ENCODE data around the gene SEPTIN8. TPM values are rescaled to one million over a fixed set of nuclear protein-coding genes. Genes with fewer than 3 reads are reported as not detected.
"Not testable (repeated sequence)": the region's sequence is repeated elsewhere in the genome, so short reads cannot be mapped to it uniquely, and the experiment has no call there.

The SEPTIN8 gene
- total RNA-seq, 1 experiment from 2014 or later, result 97.4 TPM

- Histone ChIP-seq H3K4me3 (no peak overlapping the region), H3K4me1 (replicated peaks) (peaks cover 38% of the 10 kb centered on the region), H3K27me3 (replicated peaks) (peaks cover 21% of the 10 kb centered on the region), H3K36me3 (no peaks in the 10 kb centered on the region; the same call in 1 of the 2 replicates), H3K27ac (no peak overlapping the region), H3K9me3 (replicated peaks) (no peaks in the 10 kb centered on the region)
- DNase-seq (ENCODE audit: low read depth in 1 of 2, low spot score in 2 of 2), result no peak
These were observed 39.5 kb upstream of the SEPTIN8 start for GRCh38 chr5:132816554-132816953.

GRCh38 chr5:132816083-132816482, 39.0 kb upstream of the SEPTIN8 start:
- H3K27me3 ChIP-seq (replicated peaks), result peaks cover 25% of the 10 kb centered on the region
- DNase-seq (ENCODE audit: low read depth in 1 of 2, low spot score in 2 of 2), result no peak
- H3K4me1 ChIP-seq (replicated peaks), result peaks cover 33% of the 10 kb centered on the region
- H3K9me3 ChIP-seq (replicated peaks), result no peaks in the 10 kb centered on the region
- H3K27ac ChIP-seq, result no peak overlapping the region
- no peaks in the 10 kb centered on the region for H3K36me3 ChIP-seq
- H3K4me3 ChIP-seq, result no peak overlapping the region

DNA sequence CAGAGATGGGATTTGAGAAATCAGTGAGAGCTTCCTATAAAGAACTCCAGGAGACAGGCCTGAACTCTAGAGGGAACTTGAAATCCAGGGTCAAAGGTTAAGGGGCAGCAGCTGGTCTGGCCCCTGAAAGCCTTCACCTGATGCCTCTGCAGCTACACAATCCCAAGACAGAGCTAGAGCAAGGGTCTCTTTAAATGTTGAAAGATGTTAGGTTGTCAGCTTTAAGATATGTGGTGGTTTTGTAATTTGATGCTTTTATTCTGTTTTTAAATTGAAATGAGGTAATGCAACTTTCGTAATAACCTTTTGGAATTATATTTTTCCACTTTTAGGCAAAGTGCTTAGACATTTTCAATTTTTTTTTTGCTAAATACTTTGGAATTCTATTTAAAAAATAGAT, 38.4 kb upstream of the SEPTIN8 start:
- no peak for DNase-seq (ENCODE audit: low read depth in 1 of 2, low spot score in 2 of 2)

DNA sequence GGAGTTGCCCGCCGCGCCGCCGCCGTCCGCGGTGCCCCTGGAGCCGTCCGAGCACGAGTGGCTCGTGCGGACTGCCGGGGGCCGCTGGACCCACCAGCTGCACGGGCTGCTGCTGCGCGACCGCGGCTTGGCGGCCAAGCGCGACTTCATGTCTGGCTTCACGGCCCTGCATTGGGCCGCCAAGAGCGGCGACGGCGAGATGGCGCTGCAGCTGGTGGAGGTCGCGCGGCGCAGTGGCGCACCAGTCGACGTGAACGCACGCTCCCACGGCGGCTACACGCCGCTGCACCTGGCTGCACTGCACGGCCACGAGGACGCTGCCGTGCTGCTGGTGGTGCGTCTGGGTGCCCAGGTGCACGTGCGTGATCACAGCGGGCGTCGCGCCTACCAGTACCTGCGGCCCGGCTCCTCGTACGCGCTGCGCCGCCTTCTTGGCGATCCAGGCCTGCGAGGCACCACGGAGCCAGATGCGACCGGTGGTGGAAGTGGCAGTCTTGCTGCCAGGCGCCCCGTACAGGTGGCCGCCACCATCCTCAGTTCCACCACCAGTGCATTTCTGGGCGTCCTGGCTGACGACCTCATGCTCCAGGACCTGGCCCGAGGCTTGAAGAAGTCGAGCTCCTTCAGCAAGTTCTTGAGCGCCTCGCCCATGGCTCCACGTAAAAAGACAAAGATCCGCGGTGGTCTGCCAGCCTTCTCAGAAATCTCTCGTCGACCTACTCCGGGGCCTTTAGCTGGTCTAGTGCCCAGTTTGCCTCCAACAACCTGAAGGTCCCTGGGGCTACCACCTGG, 37.7 kb upstream of the SEPTIN8 start:
- H3K27ac ChIP-seq, result no peak overlapping the region
- no peak for DNase-seq (ENCODE audit: low read depth in 1 of 2, low spot score in 2 of 2)
- H3K9me3 ChIP-seq (replicated peaks), result no peaks in the 10 kb centered on the region
- H3K27me3 ChIP-seq (replicated peaks), result peaks cover 27% of the 10 kb centered on the region
- H3K4me3 ChIP-seq, result no peak overlapping the region
- no peaks in the 10 kb centered on the region for H3K36me3 ChIP-seq
- peaks cover 21% of the 10 kb centered on the region for H3K4me1 ChIP-seq (replicated peaks)

More for the DNA sequence above, 38.4 kb upstream of the SEPTIN8 start:
- H3K27ac ChIP-seq, result no peak overlapping the region
- no peaks in the 10 kb centered on the region for H3K36me3 ChIP-seq
- no peaks in the 10 kb centered on the region for H3K9me3 ChIP-seq (replicated peaks)
- H3K4me1 ChIP-seq (replicated peaks), result peaks cover 27% of the 10 kb centered on the region
- H3K4me3 ChIP-seq, result no peak overlapping the region
- H3K27me3 ChIP-seq (replicated peaks), result peaks cover 27% of the 10 kb centered on the region

GRCh38 chr5:132813599-132814502, 36.8 kb upstream of the SEPTIN8 start:
- DNase-seq (ENCODE audit: low read depth in 1 of 2, low spot score in 2 of 2), result peak in 1 of 2 experiments; percentile 52
- no peaks in the 10 kb centered on the region for H3K9me3 ChIP-seq (replicated peaks)
- H3K4me3 ChIP-seq, result peak overlapping the region; percentile 42
- H3K4me1 ChIP-seq (replicated peaks), result peaks cover 21% of the 10 kb centered on the region
- peaks cover 27% of the 10 kb centered on the region for H3K27me3 ChIP-seq (replicated peaks)
- H3K27ac ChIP-seq, result no peak overlapping the region
- no peaks in the 10 kb centered on the region for H3K36me3 ChIP-seq

DNA sequence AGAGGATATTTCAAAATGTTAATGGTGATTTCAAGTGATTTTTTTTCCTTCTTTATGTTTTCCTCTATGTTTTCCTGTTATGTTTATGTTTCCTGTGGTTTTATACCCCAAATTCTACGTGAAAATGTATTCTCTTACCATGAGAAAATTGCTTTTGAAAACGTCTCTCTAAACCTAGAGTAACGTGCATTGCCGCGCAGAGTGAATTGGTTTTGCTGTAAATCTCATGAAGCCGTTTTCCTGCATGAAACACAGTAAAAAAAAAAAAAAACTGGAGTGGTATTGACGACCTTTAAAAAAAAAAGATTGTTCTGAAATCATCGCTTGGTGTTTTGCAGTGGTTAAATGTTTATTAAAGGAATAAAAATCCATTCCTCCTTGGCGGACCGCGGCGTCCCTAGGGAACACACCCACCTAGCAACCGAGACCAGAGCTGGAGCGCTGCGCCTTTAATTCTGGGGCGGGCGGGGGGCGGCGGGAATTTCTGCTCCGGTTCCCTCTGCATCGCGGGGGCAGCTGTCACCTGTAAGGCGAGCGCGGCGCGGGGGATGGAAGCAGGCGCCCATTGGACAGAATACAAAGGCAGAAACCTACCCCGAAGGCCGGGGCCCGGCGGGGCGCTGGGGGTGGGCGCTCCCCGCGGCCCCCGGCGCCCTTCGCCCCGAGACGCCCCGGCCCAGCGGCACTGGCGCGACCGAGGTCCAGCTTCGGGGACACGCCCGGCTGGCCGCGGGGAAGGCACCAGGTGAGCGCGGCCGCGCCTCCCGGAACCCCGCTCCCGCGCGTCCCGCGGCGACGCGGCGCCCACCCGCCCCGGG, 36.0 kb upstream of the SEPTIN8 start, which contains the start of gene SOWAHA:
TSS of gene SOWAHA (plus strand) at position 522 of the 818 bp plus-strand sequence. CDS start 320 bp downstream, outside the sequence.
- H3K4me1 ChIP-seq (replicated peaks), result peaks cover 21% of the 10 kb centered on the region
- H3K27ac ChIP-seq, result no peak within 1 kb of the TSS
- H3K36me3 ChIP-seq, result no peaks in the 10 kb centered on the region
- H3K27me3 ChIP-seq (replicated peaks), result peaks cover 27% of the 10 kb centered on the region
- no peak for DNase-seq (ENCODE audit: low read depth in 1 of 2, low spot score in 2 of 2)
- H3K9me3 ChIP-seq (replicated peaks), result no peaks in the 10 kb centered on the region
- H3K4me3 ChIP-seq, result peak within 1 kb of the TSS; percentile 42

DNA sequence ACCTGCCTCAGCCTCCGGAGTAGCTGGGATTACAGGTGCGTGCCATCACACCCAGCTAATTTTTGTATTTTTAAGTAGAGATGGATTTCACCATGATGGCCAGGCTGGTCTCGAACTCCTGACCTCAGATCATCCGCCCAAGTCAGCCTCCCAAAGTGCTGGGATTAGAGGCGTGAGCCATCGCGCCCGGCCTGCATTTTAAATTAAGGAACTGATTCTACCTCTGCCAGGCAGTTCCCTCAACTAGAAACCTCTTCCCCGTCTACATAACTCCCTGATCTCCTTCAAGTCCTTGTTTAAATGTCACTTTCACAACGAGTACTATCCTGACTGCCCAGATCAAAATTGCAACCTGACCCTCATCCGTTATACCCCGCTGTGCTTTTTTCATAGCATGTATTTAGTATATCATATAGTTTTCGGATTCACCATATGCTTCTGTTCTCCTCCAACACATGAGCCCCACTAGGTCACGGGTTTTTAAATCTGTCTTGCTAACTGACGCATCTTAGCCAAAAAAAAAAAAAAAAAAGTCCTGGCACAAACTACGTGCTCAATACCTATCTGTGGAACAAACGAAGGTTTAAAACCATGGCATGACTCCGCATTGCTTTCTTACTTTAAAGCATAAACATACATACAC, 35.2 kb upstream of the SEPTIN8 start:
- Histone ChIP-seq H3K27me3 (replicated peaks) (peaks cover 27% of the 10 kb centered on the region), H3K9me3 (replicated peaks) (no peaks in the 10 kb centered on the region), H3K4me1 (replicated peaks) (peaks cover 21% of the 10 kb centered on the region), H3K4me3 (no peak overlapping the region), H3K27ac (no peak overlapping the region), H3K36me3 (no peaks in the 10 kb centered on the region)
- no peak for DNase-seq (ENCODE audit: low read depth in 1 of 2, low spot score in 2 of 2)

GRCh38 chr5:132810605-132811004, 33.6 kb upstream of the SEPTIN8 start:
- peaks cover 15% of the 10 kb centered on the region for H3K4me1 ChIP-seq (replicated peaks)

GRCh38 chr5:132808866-132809265, 31.8 kb upstream of the SEPTIN8 start:
- Histone ChIP-seq H3K4me3 (no peak overlapping the region), H3K27ac (no peak overlapping the region), H3K27me3 (replicated peaks) (peaks cover 27% of the 10 kb centered on the region), H3K4me1 (replicated peaks) (peaks cover 13% of the 10 kb centered on the region), H3K36me3 (no peaks in the 10 kb centered on the region), H3K9me3 (replicated peaks) (no peaks in the 10 kb centered on the region)
- DNase-seq (ENCODE audit: low read depth in 1 of 2, low spot score in 2 of 2), result no peak

More at GRCh38 chr5:132810605-132811004, 33.6 kb upstream of the SEPTIN8 start:
- no peak for DNase-seq (ENCODE audit: low read depth in 1 of 2, low spot score in 2 of 2)
- Histone ChIP-seq H3K27ac (no peak overlapping the region), H3K36me3 (no peaks in the 10 kb centered on the region), H3K4me3 (no peak overlapping the region), H3K27me3 (replicated peaks) (peaks cover 27% of the 10 kb centered on the region), H3K9me3 (replicated peaks) (no peaks in the 10 kb centered on the region)

DNA sequence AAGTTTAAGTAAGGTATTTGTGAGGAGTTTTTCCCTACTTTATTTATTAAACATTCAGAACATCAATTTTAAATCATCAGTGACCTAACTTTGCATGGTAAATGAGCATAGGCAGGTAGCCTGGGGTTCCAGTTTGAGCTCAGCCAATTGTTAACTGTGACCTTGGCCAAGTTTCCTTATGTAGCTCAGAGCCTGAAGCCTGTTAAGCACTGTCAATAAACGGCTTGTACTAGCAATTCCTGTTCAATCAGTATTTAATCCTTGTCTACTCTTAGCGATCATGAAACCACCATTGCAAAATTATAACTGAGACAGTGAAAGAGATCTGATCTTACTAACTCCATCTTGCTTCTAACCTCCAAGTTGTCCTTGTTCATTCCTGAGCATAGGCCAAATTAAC, 31.4 kb upstream of the SEPTIN8 start:
- Histone ChIP-seq H3K27me3 (replicated peaks) (peaks cover 27% of the 10 kb centered on the region), H3K27ac (no peak overlapping the region), H3K36me3 (no peaks in the 10 kb centered on the region), H3K9me3 (replicated peaks) (no peaks in the 10 kb centered on the region), H3K4me3 (no peak overlapping the region), H3K4me1 (replicated peaks) (peaks cover 9% of the 10 kb centered on the region)
- no peak for DNase-seq (ENCODE audit: low read depth in 1 of 2, low spot score in 2 of 2)

- no peak for DNase-seq (ENCODE audit: low read depth in 1 of 2, low spot score in 2 of 2)
- H3K9me3 ChIP-seq (replicated peaks), result no peaks in the 10 kb centered on the region
- H3K4me1 ChIP-seq (replicated peaks), result no peaks in the 10 kb centered on the region
- no peak overlapping the region for H3K4me3 ChIP-seq
- H3K36me3 ChIP-seq, result no peaks in the 10 kb centered on the region
- H3K27ac ChIP-seq, result no peak overlapping the region
- H3K27me3 ChIP-seq (replicated peaks), result peaks cover 17% of the 10 kb centered on the region
These were observed 30.3 kb upstream of the SEPTIN8 start for GRCh38 chr5:132807163-132807838.

- H3K27ac ChIP-seq; H3K4me3 ChIP-seq; H3K9me3 ChIP-seq (replicated peaks); H3K36me3 ChIP-seq; H3K4me1 ChIP-seq (replicated peaks); DNase-seq (ENCODE audit: low read depth in 1 of 2, low spot score in 2 of 2): not testable (repeated sequence)
- H3K27me3 ChIP-seq (replicated peaks), result peaks cover 12% of the 10 kb centered on the region
These were observed 29.7 kb upstream of the SEPTIN8 start for GRCh38 chr5:132806804-132807162.

Data from SJSA1 (cell line).